Stimulated activated CD8-positive, alpha-beta memory T cell treated with anti-CD3 and anti-CD28 coated beads, Interleukin-15, amount 100 ng/mL, for 48 hours (primary cell): ENCODE data around the gene GPR156.
"Not testable (repeated sequence)": the region's sequence is repeated elsewhere in the genome, so short reads cannot be mapped to it uniquely, and the experiment has no call there.

Source experiments
- DNase-seq, 2 donors: peaks; one replicate each; pipeline ENCODE4 v3.0.0-alpha.2; 2020; ENCODE audit warnings: low read depth in 2 of 2

Gene GPR156

DNA sequence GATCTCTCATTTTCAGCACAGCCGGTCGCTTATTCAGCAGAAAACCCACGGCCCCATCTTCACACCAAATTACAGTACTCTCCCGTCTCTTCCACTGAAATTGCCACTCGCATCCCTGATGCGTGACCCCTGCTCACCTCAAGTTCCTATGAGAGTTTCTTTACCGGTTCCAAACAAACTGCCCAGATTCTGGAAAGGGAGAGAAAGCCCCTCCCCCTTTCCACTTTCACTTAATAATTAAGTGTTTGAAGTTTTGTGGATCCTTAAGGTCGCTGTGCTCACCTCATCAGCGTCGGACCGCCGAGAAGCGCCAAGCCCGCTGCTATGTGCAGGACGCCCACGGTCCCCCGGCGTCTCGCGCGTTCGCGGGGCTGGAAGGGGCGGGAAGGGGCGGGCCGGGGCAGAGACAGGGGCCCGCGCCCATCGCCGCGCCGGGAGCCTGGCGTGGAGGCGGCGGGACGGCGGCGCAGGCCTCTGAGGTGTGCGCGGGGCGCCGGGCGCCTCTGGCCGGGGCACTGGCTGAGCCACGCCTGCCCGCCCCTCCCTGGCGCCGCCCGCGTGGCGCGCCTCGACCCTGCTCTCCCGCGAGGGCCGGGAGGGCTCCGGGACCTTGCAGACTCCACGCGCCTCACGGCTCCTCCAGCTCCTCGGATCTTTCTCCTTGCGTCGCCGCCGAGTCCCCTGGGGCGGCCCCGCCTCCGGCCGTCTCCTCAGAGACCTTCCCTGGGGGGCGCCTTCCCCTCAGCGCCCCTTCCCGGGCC, at the start of gene GPR156:
TSS of gene GPR156 (minus strand) at position 476 of the 761 bp plus-strand sequence. CDS start 41,124 bp downstream, outside the sequence.
- peak in 1 of 2 donors; percentile 8 for DNase-seq

DNA sequence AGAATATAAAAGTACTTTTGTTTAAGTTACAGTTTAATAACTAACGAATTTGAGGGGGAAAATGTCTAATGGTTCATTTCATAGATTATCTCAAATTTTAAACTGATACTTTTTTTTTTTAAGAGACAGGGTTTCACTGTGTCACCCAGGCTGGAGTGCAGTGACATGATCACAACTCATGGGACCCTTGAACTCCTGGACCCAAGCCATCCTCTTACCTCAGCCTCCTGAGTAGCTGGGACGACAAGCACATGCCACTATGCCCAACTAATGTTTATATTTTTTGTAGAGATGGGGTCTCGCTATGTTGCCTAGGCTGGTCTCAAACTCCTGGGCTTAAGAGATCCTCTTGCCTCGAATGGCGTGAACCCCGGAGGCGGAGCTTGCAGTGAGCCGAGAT, 47.6 kb upstream of the GPR156 start:
- no peak for DNase-seq

DNA sequence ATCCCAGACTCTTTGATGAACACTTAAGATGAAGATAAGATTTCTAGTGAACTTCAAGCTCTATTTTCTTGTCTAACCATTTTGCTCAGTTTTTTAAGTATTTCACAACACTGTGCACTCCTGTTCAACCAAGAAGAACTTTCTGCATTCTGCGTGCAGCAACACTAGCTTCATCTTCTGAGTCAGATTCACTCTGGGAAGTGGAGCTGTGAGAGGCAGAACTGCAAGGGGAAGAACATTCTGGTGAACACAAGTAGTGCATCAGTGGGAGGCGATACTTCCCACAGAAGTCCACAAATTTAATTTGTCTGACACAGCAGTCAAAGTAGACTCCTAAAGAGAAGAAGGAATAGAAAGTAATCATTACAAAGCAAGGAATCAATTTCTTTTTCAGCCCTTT, 46.1 kb upstream of the GPR156 start:
- DNase-seq: no peak

GRCh38 chr3:120326784-120327183, 41.8 kb upstream of the GPR156 start:
- DNase-seq: no peak

DNA sequence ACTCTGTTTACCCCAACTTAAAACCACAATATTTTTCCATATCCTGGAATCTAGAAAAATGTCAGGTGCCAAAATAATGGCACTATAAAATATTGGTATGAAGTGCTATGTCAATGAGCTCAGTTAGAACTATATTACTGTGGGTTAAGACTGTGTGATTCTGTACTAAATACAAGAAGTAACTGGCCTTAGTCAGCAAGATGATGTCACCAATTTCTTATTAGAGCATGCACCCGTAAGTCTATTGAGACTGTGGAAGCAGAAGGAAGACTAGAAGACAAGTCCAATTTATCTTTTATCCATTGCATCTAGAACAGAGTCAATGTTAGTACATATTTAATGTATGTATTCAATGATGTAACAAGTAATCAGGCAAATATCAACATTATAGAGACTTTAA, 39.2 kb upstream of the GPR156 start:
- DNase-seq: no peak

- DNase-seq: not testable (repeated sequence)
These were observed 38.7 kb upstream of the GPR156 start for GRCh38 chr3:120323761-120324160.

GRCh38 chr3:120311863-120312794, 27.1 kb upstream of the GPR156 start:
- DNase-seq: no peak

GRCh38 chr3:120306519-120307455, 21.8 kb upstream of the GPR156 start:
- DNase-seq: no peak

DNA sequence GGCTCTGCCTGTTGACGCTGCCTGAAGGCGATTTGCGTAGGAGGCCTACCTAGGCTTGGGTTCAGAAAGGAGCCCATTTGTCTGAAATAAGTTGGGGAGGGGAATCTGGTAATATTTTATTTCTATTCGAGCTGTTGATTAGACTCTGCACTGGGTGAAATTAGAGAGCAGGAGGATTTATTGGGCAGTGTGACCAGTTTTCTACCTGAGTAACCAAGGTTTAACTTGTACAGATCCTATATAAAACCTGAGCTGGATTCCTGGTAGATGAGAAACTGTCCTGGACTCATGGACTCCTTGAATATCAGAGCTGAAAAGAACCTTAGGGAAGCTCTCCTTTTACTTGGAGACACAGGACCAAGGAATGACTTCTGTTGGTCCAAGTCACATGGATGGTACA, 19.6 kb upstream of the GPR156 start:
- DNase-seq: no peak

DNA sequence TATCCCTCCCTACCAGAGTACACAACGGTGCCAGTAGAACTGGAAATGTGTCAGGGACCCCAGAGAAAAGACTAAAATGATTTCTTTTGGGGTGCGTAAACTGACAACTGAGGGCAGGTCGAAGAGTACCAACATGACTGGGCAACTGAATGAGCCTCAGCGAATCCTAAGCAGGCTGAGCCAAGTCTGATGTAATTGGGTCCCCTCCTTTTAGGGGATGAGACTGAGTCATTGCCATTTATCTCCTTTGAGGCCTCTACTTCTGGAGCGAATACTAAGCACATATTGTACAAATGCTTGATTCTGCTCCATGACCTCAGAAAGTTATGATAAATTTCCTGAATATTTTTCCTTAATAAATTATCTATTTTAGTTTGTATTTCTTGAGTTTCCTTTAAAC, 17.3 kb upstream of the GPR156 start:
- no peak for DNase-seq

DNA sequence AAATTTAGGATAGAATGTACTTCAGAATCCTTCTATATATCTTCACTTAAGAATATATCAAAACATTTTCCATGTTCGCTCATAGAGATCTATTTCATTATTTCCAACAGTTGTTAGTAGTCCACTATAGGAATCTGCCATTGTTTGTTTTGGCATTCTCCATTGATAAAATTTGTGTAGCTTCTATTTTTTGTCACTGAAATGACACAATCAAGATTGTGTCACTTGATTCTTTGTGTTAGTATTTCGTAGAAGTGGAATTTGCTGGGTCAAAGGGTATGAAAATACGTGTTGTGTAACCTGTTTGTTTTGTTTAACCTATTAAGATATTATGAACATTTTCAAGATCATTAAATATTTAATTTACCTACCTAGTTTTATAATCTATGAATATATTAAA, 15.9 kb upstream of the GPR156 start:
- DNase-seq: no peak

DNA sequence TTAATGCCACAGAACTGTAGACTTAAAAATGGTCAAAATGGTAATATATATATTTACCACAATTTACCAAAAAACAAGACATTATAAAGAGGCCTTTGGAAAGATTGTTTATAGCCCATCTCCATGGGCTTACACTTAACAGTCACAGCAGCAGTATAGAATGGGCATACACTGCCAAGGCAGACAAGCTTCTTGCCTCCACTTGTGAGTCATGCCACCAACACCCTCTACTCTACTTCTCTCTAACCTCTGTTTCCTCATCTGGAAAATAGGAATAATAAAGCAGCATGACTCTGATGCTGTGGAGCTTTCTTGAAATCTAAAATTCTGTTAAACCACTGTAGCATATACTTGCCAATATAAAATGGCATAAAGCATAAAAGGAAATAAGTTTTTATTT, 14.4 kb upstream of the GPR156 start:
- DNase-seq: no peak

DNA sequence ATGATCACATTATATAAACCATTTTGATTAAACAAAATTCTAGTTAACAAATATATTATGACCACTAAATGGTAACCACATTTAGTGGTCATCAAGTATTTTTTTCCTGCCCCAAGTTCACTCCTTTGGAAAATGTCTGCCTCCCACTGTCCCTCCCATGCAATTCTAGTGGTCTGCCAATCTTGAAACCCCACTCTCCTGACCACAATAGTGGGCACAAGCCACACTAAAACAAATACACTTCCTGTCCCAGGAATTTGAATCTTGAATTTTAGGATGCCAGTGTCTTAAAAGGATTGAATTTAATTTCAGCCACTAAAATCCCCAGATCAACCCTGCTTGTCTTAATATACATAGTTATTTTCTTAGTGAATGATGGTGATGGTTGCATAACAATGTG, 14.0 kb upstream of the GPR156 start:
- DNase-seq: no peak

GRCh38 chr3:120291552-120291951, 6.5 kb upstream of the GPR156 start:
- DNase-seq: not testable (repeated sequence)

GRCh38 chr3:120289636-120290035, 4.6 kb upstream of the GPR156 start:
- DNase-seq: no peak

- no peak for DNase-seq
These were observed 1.4 kb upstream of the GPR156 start for GRCh38 chr3:120286465-120286864.

DNA sequence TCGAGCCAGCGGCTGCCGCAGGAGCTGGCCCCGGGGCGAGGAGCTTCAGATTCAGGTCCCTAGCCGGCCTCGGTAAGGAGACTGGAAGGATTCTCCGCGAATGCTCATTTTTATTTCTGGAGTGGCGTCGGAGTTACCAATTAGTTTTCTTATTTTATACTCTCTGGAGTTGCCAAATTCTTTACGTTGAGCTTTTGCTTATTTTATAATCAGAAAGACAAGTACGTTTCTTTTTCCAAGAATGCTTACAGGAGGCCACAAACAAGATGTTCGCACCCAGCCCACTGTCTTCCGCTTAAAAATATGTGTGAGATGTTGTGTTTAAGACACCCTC, 453 bp upstream of the GPR156 start:
- DNase-seq: no peak

GRCh38 chr3:120281261-120281660, 3.8 kb downstream of the GPR156 start:
- no peak for DNase-seq

GRCh38 chr3:120280566-120280965, 4.5 kb downstream of the GPR156 start:
- DNase-seq: no peak

DNA sequence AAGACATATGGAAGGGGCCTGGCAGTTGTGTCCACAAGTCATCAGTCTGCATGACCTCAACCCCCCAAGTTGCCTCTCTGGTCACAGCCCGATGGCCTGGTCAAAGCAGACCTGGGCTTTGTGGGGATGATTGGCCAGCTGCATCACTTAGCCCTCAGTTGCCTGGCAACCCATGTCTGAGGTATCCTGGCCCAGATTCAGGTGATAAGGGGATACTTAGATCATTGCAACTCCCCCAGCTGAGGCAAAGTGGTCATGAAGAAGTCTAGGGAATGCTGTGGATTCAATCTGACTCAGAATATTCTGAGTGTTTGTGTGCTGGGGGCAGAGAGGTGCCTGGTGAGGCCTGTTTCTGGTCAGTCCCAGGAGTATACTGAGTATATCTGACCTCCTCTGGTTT, 5.0 kb downstream of the GPR156 start:
- DNase-seq: no peak

GRCh38 chr3:120276767-120277166, 8.3 kb downstream of the GPR156 start:
- no peak for DNase-seq

DNA sequence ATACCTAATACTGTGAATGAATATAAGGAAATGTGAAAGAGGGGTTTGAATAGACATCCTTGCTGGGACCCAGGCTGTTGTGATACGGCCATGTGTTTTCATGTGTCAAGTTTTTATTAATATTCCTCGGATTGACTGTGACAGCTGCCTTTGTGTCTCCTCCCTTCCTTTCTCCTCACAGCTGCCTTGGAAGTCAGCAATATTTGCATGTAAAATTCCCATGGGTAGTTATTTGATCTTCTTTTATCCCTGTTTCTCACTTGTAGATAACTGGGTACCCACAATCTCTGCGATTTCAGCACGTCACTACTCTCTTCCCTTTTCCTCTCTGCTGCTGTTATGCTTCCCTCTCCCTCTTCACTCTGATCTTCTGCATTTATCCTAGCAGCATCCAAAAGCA, 9.4 kb downstream of the GPR156 start:
- no peak for DNase-seq
